NCI-H526 (cell line): ENCODE measurements around the gene TLR2.
A peak's percentile ranks its signal among the peaks of the same experiment; 100 is the strongest.

ENCODE experiments used
- DNase-seq, 2 experiments: peaks; one replicate each; lab custom pipeline; 2025; lab: John Stamatoyannopoulos, UW

The TLR2 gene, protein sequence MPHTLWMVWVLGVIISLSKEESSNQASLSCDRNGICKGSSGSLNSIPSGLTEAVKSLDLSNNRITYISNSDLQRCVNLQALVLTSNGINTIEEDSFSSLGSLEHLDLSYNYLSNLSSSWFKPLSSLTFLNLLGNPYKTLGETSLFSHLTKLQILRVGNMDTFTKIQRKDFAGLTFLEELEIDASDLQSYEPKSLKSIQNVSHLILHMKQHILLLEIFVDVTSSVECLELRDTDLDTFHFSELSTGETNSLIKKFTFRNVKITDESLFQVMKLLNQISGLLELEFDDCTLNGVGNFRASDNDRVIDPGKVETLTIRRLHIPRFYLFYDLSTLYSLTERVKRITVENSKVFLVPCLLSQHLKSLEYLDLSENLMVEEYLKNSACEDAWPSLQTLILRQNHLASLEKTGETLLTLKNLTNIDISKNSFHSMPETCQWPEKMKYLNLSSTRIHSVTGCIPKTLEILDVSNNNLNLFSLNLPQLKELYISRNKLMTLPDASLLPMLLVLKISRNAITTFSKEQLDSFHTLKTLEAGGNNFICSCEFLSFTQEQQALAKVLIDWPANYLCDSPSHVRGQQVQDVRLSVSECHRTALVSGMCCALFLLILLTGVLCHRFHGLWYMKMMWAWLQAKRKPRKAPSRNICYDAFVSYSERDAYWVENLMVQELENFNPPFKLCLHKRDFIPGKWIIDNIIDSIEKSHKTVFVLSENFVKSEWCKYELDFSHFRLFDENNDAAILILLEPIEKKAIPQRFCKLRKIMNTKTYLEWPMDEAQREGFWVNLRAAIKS

DNA sequence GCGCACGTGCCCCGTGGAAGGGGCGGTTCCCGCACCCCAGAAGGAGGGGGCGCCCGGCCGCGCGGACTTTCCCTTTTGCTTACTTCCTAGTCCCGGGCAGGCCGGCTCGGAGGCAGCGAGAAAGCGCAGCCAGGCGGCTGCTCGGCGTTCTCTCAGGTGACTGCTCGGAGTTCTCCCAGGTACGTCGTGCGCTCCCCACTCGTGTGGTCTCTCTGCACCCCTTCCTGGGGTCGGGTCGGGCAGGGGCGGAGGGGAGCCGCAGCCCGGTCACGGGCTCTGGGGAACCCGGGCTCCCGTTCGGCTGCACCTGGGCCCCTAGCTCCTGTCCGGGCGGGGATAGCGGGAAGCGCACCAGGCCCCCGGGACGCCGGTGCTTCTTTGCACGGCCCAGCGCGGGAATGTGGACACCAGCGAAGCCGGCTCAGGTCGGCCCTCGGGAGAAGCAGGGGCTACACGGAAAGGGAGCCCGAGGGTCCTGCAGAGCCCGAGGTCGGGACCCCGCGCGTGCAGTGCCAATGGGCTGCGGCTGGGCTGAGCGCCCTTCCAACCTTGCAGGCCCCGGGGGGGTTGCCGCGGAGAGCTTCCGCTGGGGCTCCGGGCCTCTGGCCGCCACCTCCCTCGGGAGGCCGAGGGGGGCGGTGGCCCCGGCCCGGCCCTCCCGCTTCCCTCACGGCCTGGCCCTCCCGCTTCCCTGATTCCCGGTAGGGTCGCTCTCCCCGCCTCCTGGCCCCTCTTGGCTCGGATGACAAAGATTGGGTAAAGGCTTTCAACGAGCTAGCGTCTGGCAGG lies at the start of gene TLR2:
TLR2 (plus strand) TSS at position 99 of the 789 bp plus-strand sequence. CDS start 18,628 bp downstream, outside the sequence.
- peak in 1 of 2 experiments; percentile 60 for DNase-seq

DNA sequence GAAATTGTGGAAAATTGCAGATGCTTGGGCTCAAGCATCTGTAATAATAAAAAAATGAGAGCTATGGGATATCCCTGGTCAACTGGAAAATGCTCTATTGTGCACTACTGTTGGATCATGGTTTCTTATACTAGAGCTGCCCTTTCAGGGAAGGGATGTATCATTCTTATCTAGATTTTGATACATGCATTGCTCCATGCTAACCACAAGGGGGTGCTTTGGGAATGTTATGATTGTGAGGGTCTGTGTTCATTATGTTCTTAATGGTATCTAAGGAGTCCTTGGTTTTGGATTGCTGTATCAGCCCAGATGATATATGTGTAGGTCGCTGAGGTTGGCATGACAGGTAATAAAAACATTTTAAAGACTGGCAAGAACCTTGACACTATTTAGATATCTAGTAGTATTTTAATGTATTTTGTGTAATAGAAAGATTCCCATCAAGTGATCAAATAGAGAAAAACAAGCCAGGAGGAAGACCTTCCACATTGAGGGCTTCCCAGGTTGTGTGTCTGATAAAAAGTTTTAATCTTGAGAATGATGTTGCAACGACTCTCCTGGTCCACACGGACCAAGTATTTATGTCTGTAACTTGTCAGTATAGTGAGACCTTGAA lies 49.2 kb upstream of the TLR2 start:
- DNase-seq, result peak in 1 of 2 experiments; percentile 61

DNA sequence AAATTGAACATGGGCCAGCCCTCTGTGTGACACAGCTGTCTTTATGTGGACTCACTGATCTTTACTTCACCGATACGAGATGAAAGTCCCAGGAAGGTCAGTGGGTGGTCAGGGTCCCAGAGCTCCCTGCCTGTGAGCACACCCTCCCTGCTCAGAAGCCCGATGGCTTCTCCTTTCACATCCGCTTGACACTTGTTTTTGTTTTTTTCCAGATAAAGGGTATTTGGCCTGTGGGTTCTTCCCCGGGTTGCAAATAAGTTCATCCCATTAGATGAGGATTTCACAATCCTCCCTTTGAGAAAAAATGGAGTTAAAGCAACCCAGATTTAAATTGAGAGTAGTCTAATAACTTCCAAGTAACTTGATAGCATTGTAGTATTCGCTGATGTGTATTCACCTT lies 48.2 kb upstream of the TLR2 start:
- DNase-seq, result no peak

DNA sequence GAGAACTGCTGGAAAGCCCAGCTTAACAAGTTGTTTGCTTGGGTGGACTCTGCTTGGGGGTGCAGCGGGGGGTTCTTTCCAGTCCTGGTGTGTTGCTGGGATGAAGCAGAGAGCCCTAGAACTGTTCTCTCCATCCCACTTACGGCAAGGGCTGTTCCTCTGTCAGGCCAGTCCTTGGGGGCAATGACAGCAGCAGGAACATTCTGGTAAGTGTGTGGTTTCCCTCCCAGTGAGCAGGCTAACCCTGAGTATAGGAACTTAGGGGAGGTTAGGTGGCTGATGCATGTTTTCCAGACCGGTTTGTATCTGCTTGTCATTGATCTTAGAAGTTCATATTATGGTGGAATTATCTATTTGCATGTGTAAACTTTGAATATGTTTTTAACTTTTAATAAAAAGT lies 46.9 kb upstream of the TLR2 start:
- no peak for DNase-seq

DNA sequence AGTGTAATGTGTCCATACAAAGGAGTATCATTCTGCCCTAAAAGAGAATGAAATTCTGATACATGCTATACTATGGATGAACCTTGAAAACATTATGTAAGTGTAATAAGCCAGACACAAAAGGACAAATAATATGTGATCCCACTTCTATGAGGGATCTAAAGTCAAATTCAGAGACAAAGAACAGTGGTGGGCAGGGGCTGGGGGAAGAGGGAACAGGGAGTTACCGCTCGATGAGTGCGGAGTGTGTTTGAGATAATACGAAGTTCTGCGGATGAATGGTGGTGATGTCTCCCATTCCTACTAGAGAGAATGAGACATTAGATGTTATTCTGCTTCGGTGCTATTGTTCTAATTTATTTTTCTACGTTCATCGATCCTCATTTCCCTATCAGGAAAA lies 46.1 kb upstream of the TLR2 start:
- no peak for DNase-seq

DNA sequence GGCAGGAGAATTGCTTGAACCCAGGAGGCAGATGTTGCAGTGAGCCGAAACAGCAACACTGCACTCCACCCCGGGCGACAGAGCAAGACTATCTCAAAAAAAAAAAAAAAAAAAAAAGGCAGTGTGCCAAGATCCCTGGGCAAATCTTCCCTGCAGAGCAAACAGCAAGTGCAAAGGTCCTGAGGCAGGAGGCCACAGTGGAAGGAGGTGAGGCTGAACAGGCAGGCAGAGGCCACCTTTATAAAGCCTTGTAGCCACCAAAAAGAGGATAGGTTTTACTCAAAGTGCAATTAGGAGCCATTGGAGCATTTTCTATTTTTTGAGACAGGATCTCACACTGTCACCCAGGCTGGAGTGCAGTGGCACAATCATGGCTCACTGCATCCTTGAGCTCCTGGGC lies 45.1 kb upstream of the TLR2 start:
- no peak for DNase-seq

DNA sequence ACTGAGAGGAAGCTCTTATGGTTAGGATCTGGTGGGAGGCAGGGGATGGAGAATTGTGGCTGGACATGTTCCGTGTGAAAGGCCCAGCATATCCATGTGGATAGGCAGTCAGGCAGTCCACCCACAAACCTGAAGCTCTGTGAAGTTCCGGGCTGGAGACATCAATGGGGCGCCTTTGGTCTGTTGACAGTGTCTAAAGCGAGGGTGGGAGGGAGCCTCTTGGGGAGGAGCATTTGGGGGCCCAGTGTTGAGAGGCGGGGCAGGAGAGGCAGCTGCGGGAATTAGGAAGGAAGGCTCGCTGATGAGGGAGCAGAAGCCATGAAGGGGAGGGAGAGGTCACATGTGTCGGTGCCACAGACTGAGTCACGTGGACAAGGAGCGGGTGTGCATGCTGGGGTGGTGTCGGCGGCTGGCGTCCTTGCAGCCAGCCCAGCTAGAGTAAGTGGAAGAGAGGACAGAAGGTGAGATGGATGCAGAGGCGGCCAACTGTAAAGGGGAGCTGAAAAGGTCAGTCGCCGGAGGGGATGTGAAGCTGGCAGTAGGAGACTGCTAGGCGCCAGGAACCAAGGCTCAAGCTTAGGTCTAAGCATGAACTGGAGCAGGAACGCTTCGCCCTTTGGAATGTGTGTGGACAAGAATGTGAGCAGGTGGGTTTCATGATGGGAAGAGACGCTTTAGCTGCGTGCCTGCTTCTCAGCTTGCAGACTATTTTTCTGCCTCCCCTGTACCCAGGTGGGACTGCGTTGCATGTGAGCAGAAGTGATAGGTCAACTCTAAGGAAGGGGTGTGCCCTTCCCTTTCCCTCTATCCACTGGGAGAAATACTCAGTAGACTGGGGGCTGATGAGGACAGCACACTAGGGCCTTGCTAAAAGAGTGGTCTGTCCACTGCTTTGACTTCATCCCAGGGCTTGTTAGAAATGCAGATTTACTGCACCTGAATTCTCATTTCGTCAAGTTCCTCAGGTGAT lies 44.0 kb upstream of the TLR2 start:
- peak; percentile 51 to 59 for DNase-seq

DNA sequence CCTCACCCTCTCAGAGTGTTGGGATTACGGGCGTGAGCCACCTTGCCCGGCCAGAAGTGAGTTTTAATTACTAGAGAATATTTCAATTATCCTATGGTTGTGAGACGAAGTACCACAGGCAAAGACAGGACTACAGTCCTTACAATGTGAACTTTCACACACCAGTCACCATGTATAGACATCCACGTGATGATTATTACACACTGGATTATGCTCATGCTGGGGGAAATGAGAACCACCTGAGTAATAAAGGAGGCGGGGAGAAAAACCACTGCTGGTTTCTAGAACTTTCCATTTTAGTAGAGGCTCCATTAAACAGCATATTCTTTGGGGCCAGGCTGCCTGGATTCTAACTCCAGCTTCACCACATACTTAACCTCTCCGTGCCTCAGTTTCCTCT lies 42.5 kb upstream of the TLR2 start:
- DNase-seq, result no peak

DNA sequence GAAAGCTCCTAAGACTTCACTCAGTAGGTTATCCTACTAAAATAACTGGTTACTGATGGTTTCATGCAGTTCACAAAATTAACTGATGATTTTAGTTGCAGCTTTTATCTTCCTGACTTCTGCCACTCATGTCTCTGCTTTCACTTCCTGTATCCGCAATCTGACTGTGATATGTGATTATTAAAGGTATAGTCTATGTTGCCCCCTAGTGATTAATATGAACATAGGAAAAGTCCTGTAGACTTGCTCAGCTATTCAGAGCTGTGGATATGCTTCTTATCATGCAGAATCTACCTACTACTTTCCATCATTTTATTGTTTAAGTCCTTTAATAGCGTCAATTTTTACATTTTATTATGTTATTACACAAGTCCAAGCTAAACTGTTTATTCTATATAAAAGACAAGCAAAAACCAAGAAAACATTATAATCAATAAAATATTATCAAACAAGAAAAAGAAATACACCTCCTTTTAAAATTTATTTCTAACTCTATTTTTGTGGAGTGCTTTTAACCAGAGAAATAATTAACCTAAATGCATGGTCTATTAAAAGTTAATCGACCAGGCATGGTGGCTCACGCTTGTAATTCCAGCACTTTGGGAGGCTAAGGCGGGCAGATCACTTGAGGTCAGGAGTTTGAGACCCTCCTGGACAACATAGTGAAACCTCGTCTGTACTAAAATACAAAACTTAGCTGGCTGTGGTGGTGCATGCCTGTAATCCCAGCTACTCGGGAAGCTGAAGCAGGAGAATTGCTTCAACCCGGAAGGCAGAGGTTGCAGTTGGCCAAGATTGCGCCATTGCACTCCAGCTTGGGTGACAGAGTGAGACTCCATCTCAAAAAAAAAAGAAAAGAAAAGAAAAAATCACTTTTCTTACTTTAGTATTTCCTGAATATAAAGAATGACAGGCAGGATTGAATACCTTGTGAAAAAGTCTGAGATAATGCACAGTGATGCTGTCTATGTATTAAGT lies 40.4 kb upstream of the TLR2 start:
- peak; percentile 44 to 78 for DNase-seq

DNA sequence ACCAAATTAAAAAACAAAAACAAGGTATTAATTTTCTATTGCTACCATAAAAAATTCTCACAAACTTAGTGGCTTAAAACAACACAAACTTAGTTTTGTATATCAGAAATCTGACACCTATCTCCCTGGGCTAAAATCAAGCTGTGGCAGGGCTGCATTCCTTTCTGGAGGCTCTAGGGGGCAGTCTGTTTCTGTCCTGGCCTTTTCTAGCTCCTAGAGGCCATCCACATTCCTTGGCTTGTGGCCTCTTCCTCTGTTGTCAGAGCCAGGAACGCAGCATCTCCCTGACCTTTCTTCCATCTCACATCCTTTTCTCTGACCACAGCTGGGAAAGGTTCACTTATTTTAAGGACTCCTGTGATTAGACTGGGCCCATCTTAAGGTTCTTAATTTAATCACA lies 38.9 kb upstream of the TLR2 start:
- peak in 1 of 2 experiments; percentile 16 for DNase-seq

DNA sequence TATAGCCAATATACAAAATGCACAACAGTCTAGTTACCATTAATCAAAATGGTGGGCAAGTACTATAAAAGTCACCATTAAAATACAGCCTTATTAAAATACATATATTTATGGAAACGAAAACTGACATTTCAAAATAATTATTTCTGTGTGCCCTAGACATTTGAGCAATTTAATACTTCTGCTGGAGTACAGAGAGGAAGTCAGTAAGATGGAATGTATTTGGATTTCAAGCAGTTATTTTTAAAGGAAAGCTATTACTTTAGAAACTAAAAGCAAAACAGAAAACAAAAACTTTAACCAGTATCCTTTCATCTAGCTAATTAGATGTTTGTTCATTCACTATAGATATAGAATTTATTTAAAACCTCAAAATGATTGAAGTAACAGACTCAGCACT lies 37.8 kb upstream of the TLR2 start:
- no peak for DNase-seq

DNA sequence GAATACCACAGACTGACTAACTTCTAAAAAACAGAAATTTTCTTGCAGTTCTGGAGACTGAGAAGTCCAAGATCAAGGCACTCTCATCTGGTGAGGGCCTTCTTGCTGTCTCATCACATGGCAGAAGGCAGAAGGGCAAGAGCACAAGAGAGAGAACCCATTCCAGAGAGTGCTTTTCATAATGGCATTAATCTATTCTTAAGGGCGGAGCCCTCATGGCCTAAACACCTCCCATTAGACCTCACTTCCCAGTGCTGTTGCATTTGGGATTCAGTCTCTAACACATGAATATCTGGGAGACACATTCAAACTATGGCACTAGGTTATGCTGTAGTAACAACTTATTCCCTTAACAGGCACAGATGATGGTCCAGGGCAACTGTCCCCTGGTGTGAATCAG lies 37.1 kb upstream of the TLR2 start:
- no peak for DNase-seq

DNA sequence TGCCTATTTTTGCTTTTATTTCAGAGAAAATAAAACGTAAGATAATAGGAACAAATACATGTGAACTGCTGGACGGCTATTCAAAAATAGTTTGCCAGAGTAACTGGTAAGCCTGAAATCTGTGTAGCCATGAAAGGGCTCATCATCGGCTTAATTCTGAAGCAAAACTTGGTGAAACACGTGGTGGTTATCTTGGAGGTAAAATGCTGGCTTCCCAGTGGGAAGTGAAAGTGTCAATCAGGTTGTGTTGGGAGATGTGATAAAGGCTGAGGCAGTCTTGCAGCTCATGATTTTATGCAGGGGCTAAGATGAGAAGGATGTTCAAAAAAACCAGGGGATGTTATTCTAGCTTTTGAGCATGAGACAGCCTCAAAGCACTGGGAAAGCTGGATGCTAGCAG lies 36.1 kb upstream of the TLR2 start:
- no peak for DNase-seq

DNA sequence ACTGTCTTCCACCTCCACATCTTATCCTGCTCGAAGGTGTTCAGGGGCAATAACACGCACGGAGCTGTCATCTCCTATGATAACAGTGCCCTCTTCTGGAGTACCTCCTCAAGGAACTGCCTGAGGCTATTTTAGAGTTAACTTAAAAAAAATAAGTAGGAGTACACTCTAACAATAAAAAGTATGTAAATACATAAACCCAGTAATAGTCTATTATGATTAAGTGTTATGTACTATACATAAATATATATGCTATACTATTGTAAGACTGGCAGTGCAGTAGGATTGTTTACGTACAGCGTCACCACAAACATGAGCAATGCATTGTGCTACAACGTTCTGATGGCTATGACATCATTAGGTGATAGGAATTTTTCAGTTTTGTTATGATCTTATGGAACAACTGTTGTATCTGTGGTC lies 34.5 kb upstream of the TLR2 start:
- peak in 1 of 2 experiments; percentile 45 for DNase-seq

DNA sequence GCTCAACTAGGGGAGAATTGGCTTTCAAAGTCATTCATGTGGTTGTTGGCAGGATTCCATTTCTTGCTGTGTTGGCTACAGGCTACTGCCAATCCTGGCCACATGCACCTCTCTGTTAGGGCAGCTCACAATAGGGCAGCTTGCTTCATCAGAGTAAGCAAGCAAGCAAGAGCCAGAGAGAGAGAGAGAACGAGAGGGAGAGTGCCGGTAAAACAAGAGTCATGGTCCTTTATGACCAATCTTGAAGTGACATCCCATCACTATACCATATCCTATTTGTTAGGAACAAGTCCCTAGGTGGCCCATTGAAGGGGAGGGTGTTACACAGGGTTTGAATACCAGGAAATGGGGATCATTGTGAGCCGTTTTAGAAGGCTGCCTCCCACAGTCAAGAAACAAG lies 33.0 kb upstream of the TLR2 start:
- no peak for DNase-seq

DNA sequence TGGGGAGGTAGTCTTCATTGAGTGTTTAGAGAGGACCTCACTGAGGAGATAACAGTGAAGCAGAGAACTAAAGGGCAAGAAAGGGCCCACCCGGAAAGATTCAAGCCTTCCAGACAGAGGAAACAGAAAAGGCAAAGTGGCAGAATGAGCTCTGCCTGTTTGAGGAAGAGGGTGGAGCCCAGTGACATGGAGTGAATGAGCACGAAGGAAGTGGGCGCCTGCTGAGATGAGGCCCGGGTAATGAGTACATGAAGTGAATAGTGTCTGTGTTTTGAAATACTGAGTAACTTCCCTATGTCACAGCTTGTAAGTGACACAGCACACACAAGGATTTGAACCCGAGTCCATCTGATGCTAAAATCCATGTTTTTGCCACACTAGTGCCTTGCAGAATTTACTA lies 32.5 kb upstream of the TLR2 start:
- no peak for DNase-seq

DNA sequence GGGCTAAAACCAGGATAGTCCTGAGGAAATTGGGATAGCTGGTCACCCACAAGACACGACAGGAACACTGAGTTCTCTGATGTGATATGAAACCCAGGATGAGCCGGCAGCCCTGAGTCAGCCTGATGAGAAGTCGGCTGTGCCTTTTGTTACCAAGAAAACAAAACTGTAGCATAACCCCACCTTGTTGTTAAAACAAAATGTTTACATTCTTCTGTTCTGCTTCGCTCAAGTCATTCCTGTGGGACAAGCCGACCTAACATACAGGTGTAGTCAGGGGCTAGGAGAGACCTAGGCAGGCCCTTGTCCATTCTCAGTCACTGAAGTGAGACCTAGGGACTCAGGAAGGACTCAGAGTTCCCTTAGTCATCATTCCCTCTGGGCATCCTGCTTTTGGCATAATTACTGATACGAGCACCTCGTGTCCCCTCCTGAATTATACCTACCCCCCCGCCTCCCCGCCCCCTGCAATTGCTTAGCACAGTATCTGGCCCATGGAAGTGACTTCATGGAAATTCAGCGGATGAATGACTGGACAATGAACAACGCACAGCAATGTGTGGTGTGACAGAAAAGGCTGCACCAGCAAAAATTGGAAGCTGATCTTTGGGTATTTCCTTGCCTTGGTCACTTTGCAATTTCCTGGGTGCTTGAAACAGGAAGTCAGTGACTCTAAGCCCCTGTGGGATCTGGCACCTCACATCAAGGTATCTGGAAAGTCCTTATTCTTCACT lies 31.9 kb upstream of the TLR2 start:
- no peak for DNase-seq

DNA sequence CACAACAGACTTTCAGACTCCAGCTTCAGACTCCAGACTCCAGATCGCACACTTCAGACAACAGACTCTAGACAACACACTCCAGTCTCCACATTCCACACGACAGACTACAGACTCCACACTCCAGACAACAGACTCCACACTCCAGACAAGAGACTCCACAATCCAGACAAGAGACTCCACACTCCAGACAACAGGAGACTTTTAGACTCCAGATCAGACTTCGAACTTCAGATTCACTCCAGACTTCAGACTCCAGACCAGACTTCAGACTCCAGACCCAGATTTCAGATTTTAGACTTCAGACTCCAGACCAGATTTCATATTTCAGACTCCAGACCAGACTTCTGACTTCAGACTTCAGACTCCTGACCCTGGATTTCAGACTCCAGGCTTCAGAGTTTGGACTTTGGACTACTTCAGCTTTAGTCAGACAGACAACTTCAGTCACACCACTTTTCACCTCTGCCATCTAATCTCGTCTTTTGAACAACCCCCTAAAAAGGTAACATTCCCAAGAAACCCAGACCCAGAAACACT lies 29.0 kb upstream of the TLR2 start:
- DNase-seq, result no peak

DNA sequence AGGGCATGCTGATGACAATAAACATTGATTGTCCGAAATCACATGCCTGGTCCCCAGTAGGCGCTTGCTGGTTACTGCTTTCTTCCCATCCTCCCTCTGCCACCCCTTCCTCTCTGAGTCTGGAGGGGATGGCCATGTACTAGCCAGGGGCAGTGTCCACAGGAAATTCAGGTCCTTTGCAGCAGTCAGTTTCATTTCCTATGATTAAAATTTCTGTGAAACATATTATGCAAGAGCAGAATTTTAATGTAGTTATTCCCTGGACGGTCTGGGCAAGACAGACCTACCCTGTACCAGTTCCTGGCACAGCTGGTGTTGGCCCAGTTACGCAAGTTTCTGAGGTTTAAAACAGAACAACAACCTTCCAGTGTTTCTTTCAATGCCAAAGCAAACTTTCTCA lies 28.2 kb upstream of the TLR2 start:
- DNase-seq, result no peak
